GM12801 (cell line): ENCODE data around the gene RGPD4.

ENCODE experiments used
- CTCF ChIP-seq: IDR thresholded peaks from one replicate; pipeline ENCODE4 v1.5.1; 2011; ENCODE audit warnings: control low read depth; ENCODE audit not compliant: insufficient read length; ENCODE audit errors: extremely low read depth

The RGPD4 gene

GRCh38 chr2:107807988-107808387 lies 18.7 kb upstream of the RGPD4 start:
- no peak for TF ChIP-seq CTCF

GRCh38 chr2:107808959-107809358 lies 17.7 kb upstream of the RGPD4 start:
- no peak for TF ChIP-seq CTCF

GRCh38 chr2:107809835-107810234 lies 16.9 kb upstream of the RGPD4 start:
- no peak for TF ChIP-seq CTCF

- TF ChIP-seq CTCF: no peak
Measured at GRCh38 chr2:107810734-107811133, 16.0 kb upstream of the RGPD4 start.

- TF ChIP-seq CTCF: no peak
Measured at GRCh38 chr2:107811411-107811810, 15.3 kb upstream of the RGPD4 start.

- no peak for TF ChIP-seq CTCF
Measured at GRCh38 chr2:107812006-107812405, 14.7 kb upstream of the RGPD4 start.

GRCh38 chr2:107817378-107817777 lies 9.3 kb upstream of the RGPD4 start:
- no peak for TF ChIP-seq CTCF

- TF ChIP-seq CTCF: no peak
Measured at GRCh38 chr2:107822302-107822701, 4.4 kb upstream of the RGPD4 start.
